ENCODE results near the gene FOXN3. TPM values are rescaled to one million over a fixed set of nuclear protein-coding genes. Genes with fewer than 3 reads are reported as not detected.

The FOXN3 gene
- polyA plus RNA-seq, 1 of the 3 experiments (the other 2 are of a cell fraction) = 9.8 TPM

GRCh38 chr14:89325299-89325883, 91.6 kb downstream of the FOXN3 start (continued):
- TF ChIP-seq POLR2AphosphoS5 (IDR thresholded peaks at IDR 0.05; ENCODE audit: low read depth, low read length) (no peak), SMC3 (IDR thresholded peaks at IDR 0.05; ENCODE audit: low read depth, low read length) (no peak)

GRCh38 chr14:89324501-89325298, 92.3 kb downstream of the FOXN3 start:
- DNase-seq = no peak
- Histone ChIP-seq H4K20me1 (ENCODE audit: insufficient read depth) (no peaks in the 10 kb centered on the region), H3F3A (replicated peaks; ENCODE audit: insufficient read depth) (no peaks in the 10 kb centered on the region), H3K27ac (ENCODE audit: low read depth in 2 of 2, low read length in 1 of 2) (no peak overlapping the region), H3K27me3 (ENCODE audit: insufficient read depth) (no peaks in the 10 kb centered on the region), H3K4me2 (no peak overlapping the region), H2AFZ (ENCODE audit: low read depth) (no peak overlapping the region), H3K4me3 (ENCODE audit: low read depth in 2 of 2, low read length in 1 of 2) (no peak overlapping the region), H3K79me2 (ENCODE audit: insufficient read depth) (no peaks in the 10 kb centered on the region), H3K9me3 (no peaks in the 10 kb centered on the region), H3K9ac (no peak overlapping the region), H3K9me2 (no peaks in the 10 kb centered on the region), H3K4me1 (ENCODE audit: control insufficient read depth in 1 of 2, insufficient read depth in 2 of 2, low read depth in 1 of 2, low read length in 1 of 2) (no peaks in the 10 kb centered on the region; a peak in 1 of 4 replicates), H3K36me3 (replicated peaks in 1 of 2; ENCODE audit: control insufficient read depth in 1 of 2, insufficient read depth in 2 of 2, low read length in 1 of 2) (no peaks in the 10 kb centered on the region)
- no peak for TF ChIP-seq MXI1 (IDR thresholded peaks at IDR 0.05; ENCODE audit: low read depth, low read length)
- peak; percentile 77; the same call in 1 of the 2 replicates for TF ChIP-seq REST (IDR thresholded peaks at IDR 0.05; ENCODE audit: low read depth, low read length)
- POLR2A ChIA-PET = no interaction called here
- CTCF ChIA-PET = no interaction called here
- 85% methylated on average over 9 of the region's 9 CpGs for WGBS (ENCODE audit: low lambda C conversion rate)

GRCh38 chr14:89320381-89321000, 96.5 kb downstream of the FOXN3 start:
- Histone ChIP-seq H3K9me3 (no peaks in the 10 kb centered on the region), H3K4me3 (ENCODE audit: low read depth in 2 of 2, low read length in 1 of 2) (no peak overlapping the region), H3F3A (replicated peaks; ENCODE audit: insufficient read depth) (no peaks in the 10 kb centered on the region), H3K4me2 (no peak overlapping the region), H3K27ac (ENCODE audit: low read depth in 2 of 2, low read length in 1 of 2) (no peak overlapping the region), H3K36me3 (replicated peaks in 1 of 2; ENCODE audit: control insufficient read depth in 1 of 2, insufficient read depth in 2 of 2, low read length in 1 of 2) (no peaks in the 10 kb centered on the region), H3K4me1 (ENCODE audit: control insufficient read depth in 1 of 2, insufficient read depth in 2 of 2, low read depth in 1 of 2, low read length in 1 of 2) (peaks cover 0 to 9% of the 10 kb centered on the region in 2 experiments; a peak in 1 of 4 replicates), H3K27me3 (ENCODE audit: insufficient read depth) (no peaks in the 10 kb centered on the region), H2AFZ (ENCODE audit: low read depth) (no peak overlapping the region), H3K79me2 (ENCODE audit: insufficient read depth) (no peaks in the 10 kb centered on the region), H3K9ac (no peak overlapping the region), H4K20me1 (ENCODE audit: insufficient read depth) (no peaks in the 10 kb centered on the region), H3K9me2 (no peaks in the 10 kb centered on the region)
- TF ChIP-seq TEAD4 (IDR thresholded peaks at IDR 0.05; ENCODE audit: borderline replicate concordance, insufficient read depth) = no peak
- TF ChIP-seq RAD21 (IDR thresholded peaks at IDR 0.05; ENCODE audit: low read length) = no peak
- ChIA-PET CTCF (no interaction called here), POLR2A (no interaction called here)
- 72% methylated on average over 6 of the region's 6 CpGs for WGBS (ENCODE audit: low lambda C conversion rate)
- no peak for DNase-seq

Measured in SK-N-SH (cell line).